Dedifferentiated amniotic fluid mesenchymal stem cell (primary cell): ENCODE data around the gene SLC38A2.

Source experiments
- DNase-seq: peaks from one replicate; pipeline ENCODE4 v3.0.0-alpha.2; 2016; ENCODE audit errors: extremely low spot score

Gene SLC38A2

DNA sequence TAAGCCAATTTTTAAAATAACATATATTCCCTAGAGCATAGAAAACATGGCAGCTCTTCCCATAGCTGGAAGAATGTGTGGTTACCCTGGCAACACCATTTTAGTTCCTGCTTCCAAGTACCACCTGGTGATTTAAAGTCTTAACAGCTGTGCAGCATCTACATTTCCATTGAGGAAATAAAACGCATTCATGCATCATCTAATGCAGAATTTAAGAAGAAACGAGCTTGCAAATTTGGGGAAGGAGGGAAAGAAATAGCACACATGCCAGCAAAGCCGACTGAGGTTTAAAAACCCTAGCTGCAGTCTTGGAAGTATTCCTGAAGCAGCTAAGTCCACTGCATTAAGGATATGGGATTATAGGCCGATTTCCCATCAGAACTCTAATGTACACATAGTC is 22.8 kb upstream of the SLC38A2 start:
- DNase-seq: no peak

DNA sequence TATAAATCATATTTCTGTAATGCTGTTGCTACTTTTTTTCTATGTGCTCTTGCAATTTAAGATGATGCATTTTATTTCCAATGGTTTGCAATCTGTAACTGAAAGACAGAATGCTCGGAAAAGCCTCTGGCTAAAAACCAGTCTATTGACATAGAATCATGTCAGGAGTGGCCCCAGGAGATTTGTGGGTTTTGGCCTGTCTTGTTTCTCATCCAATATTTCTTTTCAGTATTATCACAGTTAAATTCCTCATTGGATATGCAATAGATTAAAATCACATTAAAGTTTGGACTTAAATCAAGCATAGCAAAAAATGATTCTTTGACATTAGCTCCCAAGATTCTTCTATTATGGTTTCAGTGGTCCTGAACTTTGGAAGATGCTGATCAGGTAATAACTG is 19.1 kb upstream of the SLC38A2 start:
- peak; percentile 83 for DNase-seq

DNA sequence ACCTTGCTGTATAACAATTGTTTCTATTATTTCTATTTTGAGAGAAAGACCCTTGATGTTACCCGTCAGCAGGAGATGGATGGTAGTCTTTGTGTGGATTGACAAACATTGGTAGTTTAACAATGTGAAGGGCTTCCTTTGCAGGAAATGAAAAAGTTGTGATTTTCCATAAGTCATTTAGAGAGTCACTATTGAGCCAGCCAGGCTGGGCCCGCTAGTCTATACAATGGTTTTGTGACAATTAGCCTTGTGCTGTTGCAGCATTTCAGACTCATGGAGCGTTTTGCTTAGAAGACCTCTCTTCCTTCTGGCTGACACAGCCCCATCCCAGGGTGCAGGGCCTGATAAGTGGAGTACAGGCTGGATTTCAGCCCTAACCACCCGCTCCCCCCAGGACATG is 18.3 kb upstream of the SLC38A2 start:
- no peak for DNase-seq

DNA sequence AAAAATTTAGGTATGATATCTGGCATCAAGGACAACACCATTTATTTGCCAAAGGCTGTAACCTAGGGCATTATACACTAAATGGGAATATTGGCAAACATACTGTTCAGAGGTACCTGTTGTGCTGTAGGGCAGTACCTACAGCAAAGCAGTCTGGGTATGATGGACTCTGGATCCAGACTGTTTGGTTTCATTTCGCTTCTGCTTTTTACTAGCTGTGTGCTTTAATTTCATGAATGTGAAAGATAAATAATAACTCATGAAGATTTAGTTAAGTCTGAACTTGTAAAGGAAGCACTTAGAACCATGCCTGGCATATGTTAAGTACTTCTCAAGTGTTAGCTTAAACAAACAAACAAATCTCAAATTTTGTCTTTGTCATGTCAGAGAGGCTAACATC is 17.7 kb upstream of the SLC38A2 start:
- no peak for DNase-seq

DNA sequence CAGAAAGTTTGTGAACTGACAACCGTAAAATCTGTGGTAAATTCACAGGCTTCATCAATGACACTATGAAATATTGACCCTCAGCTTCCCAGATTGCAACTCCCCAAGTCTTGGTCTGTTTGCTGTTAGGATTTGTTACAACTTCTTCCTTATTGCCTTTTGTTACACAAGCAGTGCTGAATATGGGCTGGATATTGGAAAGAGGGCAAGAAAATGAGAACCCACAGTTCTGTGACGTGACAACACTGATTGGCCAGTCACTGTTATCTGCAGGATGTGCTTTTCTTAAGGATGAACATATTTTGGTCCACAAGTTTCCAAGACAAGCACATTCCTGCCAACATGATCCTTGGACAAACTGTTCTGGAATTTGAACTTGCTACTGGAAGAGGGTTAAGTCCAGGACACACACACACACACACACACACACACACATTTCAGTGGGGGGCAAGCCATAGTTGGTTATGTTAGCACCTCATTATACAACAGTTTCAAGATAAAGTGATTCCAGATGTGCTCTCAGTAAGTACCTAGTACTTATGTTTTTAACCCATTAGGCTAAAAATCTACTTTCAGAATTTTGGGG is 16.6 kb upstream of the SLC38A2 start:
- DNase-seq: peak; percentile 81

DNA sequence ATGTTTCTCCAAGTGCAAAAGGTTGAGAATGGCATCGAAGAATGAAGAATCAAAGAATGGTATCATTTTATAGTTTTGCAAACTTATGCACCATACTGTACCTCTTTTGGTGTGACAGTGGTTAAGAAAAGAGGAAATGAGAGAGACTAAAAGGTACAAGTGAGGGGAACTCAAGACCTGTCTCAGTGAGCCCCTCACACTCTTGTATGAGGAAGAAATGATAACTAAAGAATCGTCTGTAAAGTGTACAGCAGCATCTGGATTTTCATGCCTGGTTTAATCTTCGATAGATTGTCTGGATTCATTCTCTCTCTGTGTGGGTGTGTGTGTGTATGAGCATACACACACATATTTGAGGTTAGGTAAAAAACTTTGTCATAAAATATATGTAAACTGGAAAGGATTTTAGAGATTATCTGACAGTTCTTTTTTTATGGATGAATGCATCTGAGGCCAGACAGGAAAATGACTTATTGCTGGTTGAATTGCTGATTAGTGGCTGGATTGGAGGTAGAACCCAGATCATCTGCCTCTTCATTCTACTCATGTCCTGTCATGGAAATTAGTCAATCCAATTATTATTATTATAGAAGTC is 16.0 kb upstream of the SLC38A2 start:
- DNase-seq: peak; percentile 60

DNA sequence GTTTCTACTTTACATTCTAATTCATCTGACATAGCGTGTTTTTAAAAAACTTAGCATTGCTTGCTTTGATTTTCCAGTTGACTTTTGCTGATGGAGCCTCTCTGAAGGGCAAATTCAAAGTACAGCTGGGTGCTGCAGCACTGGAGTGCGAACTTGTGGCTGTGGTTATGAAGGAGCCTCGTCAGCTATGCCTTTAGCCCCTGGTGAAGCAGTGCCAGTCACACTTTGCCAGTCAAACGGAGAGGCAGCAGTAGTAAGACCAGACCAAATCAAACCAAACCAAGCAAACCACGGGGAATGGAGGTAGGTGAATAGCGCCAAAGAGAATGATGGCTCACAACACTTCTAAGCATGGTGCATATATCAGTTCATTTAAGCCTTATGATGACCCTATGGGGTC is 15.1 kb upstream of the SLC38A2 start:
- DNase-seq: no peak

DNA sequence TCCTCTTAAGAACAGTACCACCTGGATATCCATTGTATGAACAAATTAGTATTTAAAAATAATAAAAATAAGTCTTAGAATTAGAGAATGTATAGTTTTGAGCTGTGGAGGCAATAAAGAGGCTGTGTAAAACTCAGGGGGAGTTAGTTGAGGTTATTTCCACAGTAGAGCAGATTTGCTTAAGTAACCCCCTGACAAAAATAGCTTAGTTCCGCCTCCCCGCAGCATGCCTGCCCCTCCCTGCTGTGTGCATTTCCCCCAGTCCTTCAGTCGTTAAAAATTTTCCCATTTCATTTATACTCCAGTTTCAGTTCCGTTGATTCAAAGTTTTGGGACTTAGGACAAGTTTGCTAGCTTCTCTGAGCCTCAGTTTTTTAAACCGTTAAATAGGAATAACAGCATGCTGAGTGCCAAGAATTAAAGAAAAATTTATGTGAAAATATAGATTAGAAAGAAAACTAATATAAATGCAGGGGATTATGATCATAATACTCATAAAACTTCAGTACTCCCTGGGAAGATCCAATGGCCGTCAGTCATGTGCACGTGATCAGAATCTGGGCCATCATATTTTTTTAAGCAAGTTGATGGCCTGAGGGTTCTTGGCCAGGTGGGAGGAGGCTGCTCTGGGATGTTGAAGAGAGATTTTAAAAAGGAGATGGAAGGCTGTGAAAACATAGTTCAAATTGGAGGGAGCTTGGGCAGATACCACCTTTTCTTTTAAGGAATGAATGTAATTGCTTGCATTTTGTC is 14.5 kb upstream of the SLC38A2 start:
- no peak for DNase-seq

DNA sequence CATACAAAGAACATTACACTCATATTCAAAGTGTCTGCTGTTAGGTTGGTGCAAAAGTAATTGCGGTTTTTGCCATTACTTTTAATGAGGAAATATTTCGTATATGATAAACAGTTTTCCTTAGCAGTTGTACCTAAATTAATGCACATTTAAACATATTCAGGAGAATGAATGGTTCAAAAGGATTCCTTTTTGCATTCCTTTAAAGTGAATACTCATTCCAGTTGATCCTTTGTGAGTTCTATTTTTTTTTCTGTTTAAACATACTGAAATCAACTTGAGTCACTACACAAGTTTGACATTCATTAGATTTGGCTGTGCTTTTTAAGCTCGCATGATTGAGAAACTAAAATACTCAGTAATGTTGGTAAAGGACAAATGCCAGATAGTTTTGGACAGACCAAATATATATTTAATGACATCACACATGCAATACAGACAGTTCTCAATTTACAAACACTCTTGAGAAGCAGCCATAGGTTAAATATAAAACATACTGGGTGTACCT is 13.8 kb upstream of the SLC38A2 start:
- peak; percentile 99 for DNase-seq

DNA sequence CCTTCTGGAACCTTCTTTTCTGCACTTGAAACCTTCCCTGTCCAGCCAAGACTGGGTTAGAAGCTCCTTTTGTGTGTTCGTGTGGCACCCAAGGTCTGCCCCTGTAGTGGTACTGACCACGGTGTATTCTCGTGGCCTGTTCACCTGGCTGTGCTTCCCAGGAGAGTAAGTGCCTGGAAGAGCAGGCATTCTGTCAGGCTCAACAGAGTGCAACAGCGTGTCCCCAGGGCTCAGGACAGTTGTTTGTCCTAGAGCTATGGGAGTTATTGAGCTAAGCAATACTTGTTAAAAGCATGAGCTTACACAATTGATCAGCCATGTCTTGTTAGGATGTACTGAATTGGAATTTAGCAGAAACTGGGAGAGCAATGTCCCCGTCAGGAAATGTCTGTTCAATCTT is 12.9 kb upstream of the SLC38A2 start:
- no peak for DNase-seq

DNA sequence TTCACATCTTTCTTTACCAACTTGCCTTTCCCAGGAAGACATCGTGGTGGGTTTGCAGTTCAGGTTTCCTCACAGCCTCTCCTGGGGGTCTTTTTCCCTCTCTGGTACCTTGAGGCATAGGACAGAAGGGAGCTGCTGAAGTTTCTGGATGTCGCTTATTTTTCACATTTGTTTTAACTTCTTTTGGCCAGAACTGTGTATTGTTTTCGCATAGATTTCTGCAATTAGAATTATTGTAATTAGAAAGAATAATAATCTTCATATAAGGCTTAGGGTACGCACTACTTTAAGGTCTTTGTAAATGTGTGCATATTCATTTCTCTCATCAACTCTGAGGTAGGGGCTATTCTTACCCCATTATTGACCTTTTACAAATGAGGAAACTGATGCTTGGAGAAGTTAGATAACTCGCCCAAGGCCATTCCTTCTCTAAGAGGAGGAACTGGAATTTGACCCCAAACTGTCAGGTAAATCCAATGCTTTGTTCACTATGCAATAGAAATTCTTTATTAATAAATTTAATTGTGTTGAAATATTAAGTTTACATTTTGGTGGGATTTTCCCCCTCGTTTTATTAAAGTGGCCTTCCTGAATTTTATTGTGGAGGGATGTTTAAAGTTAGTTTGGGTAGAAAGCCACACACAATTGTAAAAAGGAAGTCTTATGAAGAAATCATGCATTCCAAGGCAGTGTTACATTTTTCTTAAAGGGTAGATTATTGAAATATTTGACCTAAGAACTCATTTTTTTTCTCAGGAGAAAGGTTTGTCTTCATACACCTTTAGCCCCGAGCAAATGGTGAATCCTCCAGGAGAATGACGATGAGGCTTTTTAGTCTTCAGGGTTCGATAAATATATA is 12.1 kb upstream of the SLC38A2 start:
- no peak for DNase-seq

DNA sequence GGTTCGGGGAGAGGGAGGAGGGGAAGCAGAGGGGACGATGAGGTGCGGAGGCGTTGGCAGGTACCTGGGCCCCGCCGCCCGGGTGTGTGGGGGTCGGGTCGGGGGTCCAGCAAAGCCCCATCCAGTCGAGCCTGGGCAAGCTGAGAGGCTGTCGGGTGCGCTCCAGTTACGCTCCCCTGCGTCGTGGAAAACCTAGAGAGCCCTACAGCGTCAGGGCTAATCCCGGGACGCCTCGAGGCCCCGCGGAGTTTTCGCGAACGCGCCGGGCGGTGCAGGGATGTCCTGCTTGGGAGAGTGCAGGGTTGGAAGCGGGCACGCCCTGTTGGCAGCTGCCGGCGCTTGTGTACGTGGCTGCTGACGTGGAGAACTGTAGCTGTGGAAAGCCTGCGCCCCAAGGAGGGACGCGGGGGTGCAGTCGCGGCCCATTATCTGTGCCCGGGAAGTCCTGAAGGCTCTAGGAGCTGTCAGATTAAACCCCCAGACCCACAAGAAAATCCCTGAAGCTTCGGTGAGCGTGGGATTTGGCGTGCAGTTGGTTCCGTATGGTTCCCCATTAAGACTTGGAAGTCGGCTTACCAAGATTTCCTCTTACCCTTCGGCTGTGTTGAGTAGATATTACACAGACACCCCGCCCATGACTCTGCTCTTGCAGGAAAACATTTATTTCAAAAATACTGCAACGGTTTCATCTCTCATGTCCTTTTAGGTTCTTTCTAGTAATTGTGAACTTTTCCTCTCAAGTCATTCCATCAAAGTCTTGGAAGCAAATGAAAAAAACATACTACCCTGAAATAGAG is 11.3 kb upstream of the SLC38A2 start:
- peak; percentile 94 for DNase-seq

DNA sequence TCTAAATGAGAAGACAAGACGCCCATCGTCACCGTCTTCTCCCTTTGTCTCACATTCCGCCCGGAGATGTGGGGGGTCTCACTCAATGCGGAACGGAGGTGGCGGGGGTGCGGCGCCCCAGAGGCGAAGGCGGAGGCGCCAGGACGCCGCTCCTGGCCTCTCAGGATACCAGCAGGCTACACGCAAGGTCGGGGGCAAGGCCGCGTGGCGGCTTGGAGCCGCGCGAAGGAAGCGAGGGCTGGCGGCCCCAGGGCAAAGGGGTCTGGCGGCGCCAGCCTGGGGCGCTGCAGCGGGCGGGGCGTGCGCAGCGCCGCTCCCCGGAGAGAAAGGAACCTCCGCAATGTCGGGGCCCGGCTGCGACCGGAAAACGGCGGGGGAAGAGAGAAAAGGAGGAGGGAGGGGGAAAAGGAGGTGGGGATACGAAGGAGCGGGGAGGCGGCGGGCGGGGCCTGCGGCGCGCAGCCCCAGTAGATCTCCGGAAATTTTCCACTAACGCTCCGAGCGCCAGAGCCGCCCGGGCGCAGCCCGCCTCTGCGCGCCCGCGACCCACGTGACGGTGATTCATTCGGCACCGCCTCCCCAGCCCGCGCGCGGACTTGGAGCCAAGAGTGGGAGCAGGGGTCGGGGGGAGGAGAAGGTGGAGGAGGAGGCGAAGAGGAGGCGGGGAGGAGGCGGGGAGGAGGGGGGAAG is 10.5 kb upstream of the SLC38A2 start:
- peak; percentile 96 for DNase-seq

DNA sequence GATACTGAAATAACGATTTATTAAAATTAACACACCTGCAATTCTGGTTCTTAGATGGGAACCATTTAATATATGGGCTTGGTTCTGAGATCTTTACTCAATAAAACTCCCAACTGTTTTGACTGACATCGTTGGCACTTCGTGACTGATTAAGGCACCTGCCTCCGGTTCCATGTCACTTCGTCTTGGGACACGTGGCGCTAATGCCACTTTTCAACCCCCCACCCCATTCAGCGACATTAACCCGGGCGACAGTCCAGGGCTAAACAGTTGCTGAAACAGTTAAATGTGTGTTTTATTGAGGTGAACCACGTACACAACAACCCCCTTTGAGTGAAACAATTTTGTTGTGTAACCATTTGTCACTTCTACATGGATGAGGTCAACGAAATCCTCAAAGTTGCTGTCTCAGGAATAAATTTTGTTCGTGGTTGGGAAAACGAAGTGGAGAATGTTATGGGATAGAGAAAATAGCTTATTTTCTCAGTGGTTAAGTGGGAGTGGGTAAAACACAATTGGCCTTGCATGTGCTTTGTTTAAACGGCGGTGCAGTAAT is 9.9 kb upstream of the SLC38A2 start:
- DNase-seq: no peak

DNA sequence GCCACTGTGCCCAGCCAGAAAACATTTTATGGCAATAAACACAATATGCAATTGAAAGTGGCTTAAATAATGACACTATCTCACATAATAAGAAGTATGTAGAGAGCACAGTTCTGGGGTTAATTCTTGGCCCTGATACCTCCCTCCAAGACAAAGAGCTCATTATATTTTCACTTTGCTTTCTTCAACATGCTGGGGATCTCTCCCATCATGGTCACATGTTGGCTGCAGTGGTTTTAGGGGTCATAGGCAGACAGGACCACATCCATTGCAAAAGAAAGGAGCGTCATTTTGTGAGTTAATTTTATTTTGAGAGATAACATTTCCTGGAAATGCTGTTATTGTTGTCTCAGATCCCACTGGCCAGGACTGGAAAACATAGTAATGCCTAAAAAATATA is 8.3 kb upstream of the SLC38A2 start:
- no peak for DNase-seq

DNA sequence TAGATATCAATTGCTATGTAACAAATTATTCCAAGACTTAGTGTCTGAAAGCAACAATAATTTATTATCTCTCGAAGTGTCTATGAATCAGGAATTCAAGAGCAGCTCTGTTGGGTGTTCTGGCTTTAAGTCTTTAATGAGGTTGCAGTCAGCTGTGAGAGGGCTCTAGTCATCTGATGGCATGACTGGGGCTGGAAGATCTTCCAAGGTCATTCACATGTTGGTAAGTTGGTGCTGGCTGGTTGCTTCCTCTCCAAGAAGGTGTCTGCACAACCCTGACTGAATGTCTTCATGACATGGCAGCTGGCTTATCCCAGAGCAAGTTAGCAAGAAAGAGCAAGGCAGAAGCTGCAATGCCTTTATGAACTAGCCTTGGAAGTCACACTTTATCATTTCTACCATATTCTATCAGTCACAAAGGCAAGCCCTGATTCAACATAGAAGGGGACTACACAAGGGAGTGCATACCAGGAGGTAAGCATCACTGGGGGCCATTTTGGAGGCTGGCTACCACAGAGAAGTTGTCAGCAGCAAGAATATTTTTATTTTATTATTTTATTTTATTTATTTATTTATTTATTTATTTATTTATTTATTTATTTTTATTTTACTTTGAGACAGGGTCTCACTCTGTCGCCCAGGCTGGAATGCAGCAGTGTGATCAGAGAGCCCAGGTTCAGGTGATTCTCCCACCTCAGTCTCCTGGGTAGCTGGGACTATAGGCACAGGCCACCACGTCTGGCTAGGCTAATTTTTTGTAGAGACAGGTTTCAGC is 7.6 kb upstream of the SLC38A2 start:
- no peak for DNase-seq

DNA sequence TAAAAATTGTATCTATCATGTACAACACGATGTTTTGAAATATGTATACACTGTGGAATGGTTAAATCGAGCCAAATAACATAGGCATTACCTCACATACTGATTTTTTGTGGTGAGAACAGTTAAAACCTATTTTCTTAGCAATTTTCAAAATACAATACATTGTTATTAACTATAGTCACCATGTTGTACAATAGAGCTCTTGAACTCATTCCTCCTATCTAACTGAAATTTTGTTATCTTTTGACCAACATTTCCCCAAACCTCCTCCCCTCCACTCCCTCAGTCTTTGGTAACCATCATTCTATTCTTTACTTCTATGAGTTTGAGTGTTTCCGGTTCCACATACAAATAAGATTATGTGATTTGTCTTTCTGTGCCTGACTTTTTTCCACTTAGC is 6.8 kb upstream of the SLC38A2 start:
- DNase-seq: no peak

DNA sequence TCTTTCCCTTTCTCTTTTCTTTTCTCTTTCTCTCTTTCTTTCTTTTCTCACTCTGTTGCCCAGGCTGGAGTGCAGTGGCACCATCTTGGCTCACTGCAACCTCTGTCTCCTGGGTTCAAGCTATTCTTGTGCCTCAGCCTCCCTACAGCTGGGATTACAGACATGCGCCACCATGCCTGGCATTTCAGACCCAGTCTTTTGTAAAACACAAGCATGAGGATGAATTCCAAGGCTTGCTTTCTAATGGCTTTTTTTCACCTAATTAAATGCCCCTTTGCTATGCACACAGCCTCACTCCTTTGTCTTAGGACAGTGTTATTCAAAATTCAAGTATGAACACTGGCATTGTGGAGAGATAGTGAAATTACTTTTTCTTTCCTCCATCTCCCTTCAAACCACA is 6.0 kb upstream of the SLC38A2 start:
- DNase-seq: no peak

DNA sequence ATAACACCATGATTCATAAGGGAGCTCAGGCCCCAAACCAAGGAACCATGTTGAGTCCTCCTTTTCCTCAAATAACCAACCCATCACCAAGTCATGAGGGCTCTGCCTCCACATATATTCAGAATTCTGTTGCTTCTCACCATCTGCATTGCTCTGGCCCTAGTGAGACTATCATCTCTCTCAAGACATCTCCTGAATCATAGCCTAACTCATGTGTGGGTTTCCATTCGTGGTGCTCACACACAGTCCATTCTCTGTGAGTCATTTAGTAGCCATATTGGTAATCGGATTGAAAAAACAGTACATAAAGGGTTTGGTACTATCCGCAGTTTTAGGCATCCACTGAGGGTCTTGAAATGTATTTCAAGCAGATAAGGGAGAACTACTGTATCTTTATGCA is 5.1 kb upstream of the SLC38A2 start:
- DNase-seq: peak; percentile 14

DNA sequence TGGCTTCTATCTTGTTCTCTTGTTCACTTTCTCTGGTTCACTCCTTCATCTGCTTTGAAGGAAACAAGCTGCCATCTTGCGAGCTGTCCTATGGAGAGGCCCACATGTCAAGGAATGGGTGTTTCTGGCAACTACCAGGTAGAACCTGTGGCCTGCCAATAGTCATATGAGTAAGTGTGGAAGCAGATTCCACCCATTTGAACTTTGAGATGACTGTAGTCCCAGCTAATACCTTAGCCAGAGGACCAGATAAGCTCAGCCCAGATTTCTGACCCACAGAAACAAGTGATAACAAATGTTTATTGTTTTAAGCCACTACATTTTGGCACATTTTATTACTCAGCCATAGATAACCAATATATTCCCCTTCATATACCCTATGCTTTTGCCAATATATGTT is 4.0 kb upstream of the SLC38A2 start:
- DNase-seq: no peak
